Mucosa of stomach (tissue), 1 donor: Measurements from ENCODE around the gene POLR2J2.
"Not testable (repeated sequence)": the region's sequence is repeated elsewhere in the genome, so short reads cannot be mapped to it uniquely, and the experiment has no call there.

Experiments used
- H3K27me3 ChIP-seq: one replicate; pipeline ENCODE4 v1.7.0; 2013; ENCODE audit warnings: mild to moderate bottlenecking, low read length; ENCODE audit not compliant: control insufficient read depth, insufficient read depth
- H3K36me3 ChIP-seq: one replicate; pipeline ENCODE4 v1.7.0; 2013; ENCODE audit warnings: low read length; ENCODE audit not compliant: control insufficient read depth, insufficient read depth
- H3K4me1 ChIP-seq: one replicate; pipeline ENCODE4 v1.7.0; 2013; ENCODE audit warnings: mild to moderate bottlenecking, low read length; ENCODE audit not compliant: control insufficient read depth, insufficient read depth
- H3K4me3 ChIP-seq: one replicate; pipeline ENCODE4 v1.7.0; 2013; ENCODE audit warnings: low read length
- H3K9ac ChIP-seq: one replicate; pipeline ENCODE4 v1.7.0; 2013; ENCODE audit warnings: mild to moderate bottlenecking, low read length, moderate library complexity
- H3K9me3 ChIP-seq: one replicate; pipeline ENCODE4 v1.7.0; 2013; ENCODE audit warnings: mild to moderate bottlenecking, low read length, moderate library complexity; ENCODE audit not compliant: control insufficient read depth
- donor health status: Pancreatic carcinoma.

Gene POLR2J2

GRCh38 chr7:102647813-102648212 lies 23.6 kb downstream of the POLR2J2 start:
- H3K27me3 ChIP-seq, H3K9me3 ChIP-seq, H3K36me3 ChIP-seq, H3K4me3 ChIP-seq, H3K9ac ChIP-seq, H3K4me1 ChIP-seq: not testable (repeated sequence)

DNA sequence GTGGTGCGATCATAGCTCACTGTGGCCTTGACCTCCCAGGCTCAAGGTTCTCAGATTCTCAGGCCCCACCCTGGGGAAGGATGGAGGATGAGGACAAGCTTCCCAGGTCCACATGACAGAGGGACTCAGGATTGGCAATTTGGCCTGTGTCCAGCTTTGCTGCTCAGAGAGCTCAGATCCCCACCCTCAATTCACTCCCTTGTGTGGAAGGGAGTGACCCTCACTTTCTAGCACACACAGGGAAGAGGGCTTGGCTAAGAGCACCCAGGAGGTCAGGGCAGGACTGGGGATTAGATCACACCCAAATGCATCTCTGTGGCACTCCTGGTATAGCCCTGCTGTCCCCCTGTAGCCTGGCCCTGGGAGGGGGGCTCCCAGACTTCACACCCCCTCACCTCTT lies 28.1 kb downstream of the POLR2J2 start:
- not testable (repeated sequence) for H3K9me3 ChIP-seq, H3K27me3 ChIP-seq, H3K36me3 ChIP-seq, H3K4me3 ChIP-seq, H3K4me1 ChIP-seq, H3K9ac ChIP-seq

- H3K4me3 ChIP-seq, H3K4me1 ChIP-seq, H3K27me3 ChIP-seq, H3K9ac ChIP-seq, H3K9me3 ChIP-seq, H3K36me3 ChIP-seq: not testable (repeated sequence)
Measured at GRCh38 chr7:102642691-102643090, 28.8 kb downstream of the POLR2J2 start, which contains the start of gene UPK3BL1. Gene UPK3BL1, minus strand, starts transcription at chr7:102642791. Its CDS starts 50 bp downstream, at chr7:102642741.

GRCh38 chr7:102638848-102639247 lies 32.6 kb downstream of the POLR2J2 start:
- not testable (repeated sequence) for H3K4me3 ChIP-seq, H3K27me3 ChIP-seq, H3K36me3 ChIP-seq, H3K9me3 ChIP-seq, H3K4me1 ChIP-seq, H3K9ac ChIP-seq

DNA sequence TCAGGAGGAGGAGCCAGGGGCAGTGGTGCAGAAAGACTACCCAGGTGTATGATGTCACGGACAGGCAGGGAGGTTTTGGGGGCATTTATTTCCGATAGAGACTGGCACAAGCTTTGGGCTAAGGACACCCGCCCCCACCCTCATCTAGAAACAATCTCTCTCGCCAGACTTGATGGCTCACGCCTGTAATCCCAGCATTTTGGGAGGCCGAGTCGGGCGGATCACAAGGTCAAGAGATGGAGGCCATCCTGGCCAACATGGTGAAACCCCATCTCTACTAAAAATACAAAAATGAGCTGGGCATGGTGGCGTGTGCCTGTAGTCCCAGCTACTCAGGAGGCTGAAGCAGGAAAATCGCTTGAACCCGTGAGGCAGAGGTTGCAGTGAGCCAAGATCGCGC lies 34.5 kb downstream of the POLR2J2 start:
- not testable (repeated sequence) for H3K9me3 ChIP-seq

GRCh38 chr7:102635354-102635753 lies 36.1 kb downstream of the POLR2J2 start:
- not testable (repeated sequence) for H3K4me3 ChIP-seq, H3K4me1 ChIP-seq, H3K36me3 ChIP-seq, H3K27me3 ChIP-seq, H3K9ac ChIP-seq, H3K9me3 ChIP-seq

More for the DNA sequence above, 34.5 kb downstream of the POLR2J2 start:
- not testable (repeated sequence) for H3K27me3 ChIP-seq, H3K4me3 ChIP-seq, H3K4me1 ChIP-seq, H3K9ac ChIP-seq, H3K36me3 ChIP-seq

DNA sequence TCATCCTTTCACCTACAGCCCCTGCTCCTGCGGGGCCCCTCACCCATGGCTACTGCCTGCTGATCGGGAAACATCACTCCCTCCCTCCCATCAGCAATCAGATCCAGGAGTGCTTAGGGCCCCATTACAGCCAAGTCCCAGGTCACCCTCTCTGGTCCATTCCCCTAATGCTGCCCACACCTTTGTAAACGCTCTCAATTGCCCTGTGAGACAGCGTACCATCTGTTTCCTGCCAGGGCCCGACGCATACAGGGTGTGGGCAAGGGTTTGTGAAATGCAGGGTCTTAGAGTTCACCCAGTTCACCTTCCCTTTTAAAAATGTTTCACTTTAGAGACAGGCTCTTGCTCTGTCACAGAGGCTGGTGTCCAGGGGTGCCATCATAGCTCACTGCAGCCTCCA lies 37.2 kb downstream of the POLR2J2 start:
- H3K9ac ChIP-seq, H3K36me3 ChIP-seq, H3K4me3 ChIP-seq, H3K27me3 ChIP-seq, H3K4me1 ChIP-seq, H3K9me3 ChIP-seq: not testable (repeated sequence)

DNA sequence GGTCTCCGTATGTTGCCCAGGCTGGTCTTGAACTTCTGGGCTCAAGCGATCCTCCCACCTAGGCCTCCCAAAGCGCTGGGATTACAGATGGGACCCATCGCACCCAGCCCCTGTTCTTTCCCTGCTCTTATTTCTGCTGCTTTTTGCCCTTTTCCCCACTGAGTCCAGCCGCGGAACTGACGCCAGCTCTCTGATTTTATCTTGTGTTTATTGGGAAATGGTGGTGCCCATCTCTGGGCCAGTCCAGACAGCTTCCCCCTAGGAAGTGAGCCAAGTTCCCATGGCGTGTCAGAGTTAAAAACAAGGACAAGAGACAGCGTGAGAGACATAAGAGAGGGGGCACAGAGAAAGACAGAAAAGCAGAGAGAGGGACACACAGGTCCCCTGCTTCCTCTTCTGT lies 40.8 kb downstream of the POLR2J2 start:
- H3K9me3 ChIP-seq, H3K4me3 ChIP-seq, H3K27me3 ChIP-seq, H3K4me1 ChIP-seq, H3K9ac ChIP-seq, H3K36me3 ChIP-seq: not testable (repeated sequence)

- H3K9me3 ChIP-seq, H3K36me3 ChIP-seq, H3K9ac ChIP-seq, H3K4me3 ChIP-seq, H3K4me1 ChIP-seq, H3K27me3 ChIP-seq: not testable (repeated sequence)
Measured at GRCh38 chr7:102627271-102627904, 44.1 kb downstream of the POLR2J2 start.

- H3K4me1 ChIP-seq, H3K27me3 ChIP-seq, H3K36me3 ChIP-seq, H3K9ac ChIP-seq, H3K4me3 ChIP-seq, H3K9me3 ChIP-seq: not testable (repeated sequence)
Measured at GRCh38 chr7:102618122-102618521, 53.3 kb downstream of the POLR2J2 start.

- H3K27me3 ChIP-seq, H3K36me3 ChIP-seq, H3K9me3 ChIP-seq, H3K4me3 ChIP-seq, H3K9ac ChIP-seq, H3K4me1 ChIP-seq: not testable (repeated sequence)
Measured at GRCh38 chr7:102616507-102617125, 54.8 kb downstream of the POLR2J2 start, which contains the start of gene RASA4. Gene RASA4, minus strand, starts transcription at chr7:102616756. Its CDS starts 67 bp downstream, at chr7:102616689.
